ENCODE measurements around the gene PNKD. TPM values are rescaled to one million over a fixed set of nuclear protein-coding genes. Genes with fewer than 3 reads are reported as not detected.

Gene PNKD
- total RNA-seq, 4 donors from 2014 or later = 20.1 to 35.8 (median 31.9) TPM

DNA sequence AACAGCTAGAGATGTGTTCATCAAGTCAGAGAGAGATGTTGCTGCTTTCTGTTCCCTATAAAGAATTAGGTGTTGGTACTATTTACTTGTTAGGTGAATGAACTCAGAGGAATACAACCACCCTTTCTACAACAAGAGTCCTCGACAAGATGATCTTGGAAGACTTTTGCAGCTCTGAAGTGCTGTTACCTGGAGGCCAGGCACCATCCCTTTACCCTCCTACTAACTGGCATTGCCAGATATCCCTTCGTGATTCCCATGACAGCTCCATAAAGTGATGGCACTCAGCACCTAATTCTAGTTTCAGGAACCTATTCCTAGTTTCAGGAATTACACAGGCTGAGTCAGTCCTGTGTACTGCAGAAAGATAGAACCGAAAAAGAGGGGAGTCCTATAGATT is 43.4 kb upstream of the PNKD start:
- no peak overlapping the region for H3K27ac ChIP-seq
- DNase-seq = no peak
- no peak overlapping the region for H3K4me3 ChIP-seq
- H3K27me3 ChIP-seq = no peaks in the 10 kb centered on the region
- peaks cover 2 to 59% of the 10 kb centered on the region in 2 donors for H3K36me3 ChIP-seq
- intact Hi-C loops (cut with DNase I; ENCODE audit: low total_unique reads) (no loop called here), in situ Hi-C loops (cut with MboI; ENCODE audit: low sequenced_read_pairs in 4 of 4) (no loop called here)
- ATAC-seq = no peak
- peaks cover 42 to 50% of the 10 kb centered on the region in 2 donors for H3K4me1 ChIP-seq
- H3K9me3 ChIP-seq = no peaks in the 10 kb centered on the region
- no peak for TF ChIP-seq CTCF (IDR thresholded peaks at IDR 0.05 in 4 of 5, conservative IDR thresholded peaks at IDR 0.05 in 1 of 5)
- no peak for TF ChIP-seq POLR2A (IDR thresholded peaks at IDR 0.05)

DNA sequence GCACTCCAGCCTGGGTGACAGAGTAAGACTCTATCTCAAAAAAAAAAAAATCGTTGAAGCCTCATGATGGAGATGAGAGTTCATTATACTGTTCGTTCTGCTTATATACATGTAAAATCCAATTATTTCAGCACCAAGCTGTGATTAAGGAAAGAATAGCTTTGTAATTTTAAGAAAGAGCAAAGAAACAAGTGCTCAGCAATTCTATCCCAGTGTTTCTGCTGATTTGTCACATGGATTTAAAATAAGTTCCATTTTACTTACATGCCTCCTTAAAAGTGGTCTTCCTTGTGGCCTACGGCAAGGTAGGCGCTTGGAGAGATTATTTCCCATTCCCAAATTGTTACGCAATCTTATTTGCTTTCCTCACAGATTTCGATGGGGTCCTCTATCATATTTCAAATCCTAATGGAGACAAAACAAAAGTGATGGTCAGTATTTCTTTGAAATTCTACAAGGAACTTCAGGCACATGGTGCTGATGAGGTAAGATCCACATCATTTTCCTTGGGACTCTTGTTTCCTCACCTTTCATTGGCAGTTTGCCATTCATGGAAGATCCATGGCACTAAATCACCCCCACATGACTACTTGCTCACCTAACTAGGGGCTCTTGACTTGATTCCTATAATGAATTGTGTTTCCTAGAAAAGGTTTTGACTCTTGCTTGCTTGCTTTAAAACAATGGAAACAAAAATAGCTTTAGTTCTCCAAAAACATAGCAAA is 41.8 kb upstream of the PNKD start:
- peaks cover 2 to 64% of the 10 kb centered on the region in 2 donors for H3K36me3 ChIP-seq
- intact Hi-C loops (cut with DNase I; ENCODE audit: low total_unique reads) = no loop called here
- no peak for ATAC-seq

DNA sequence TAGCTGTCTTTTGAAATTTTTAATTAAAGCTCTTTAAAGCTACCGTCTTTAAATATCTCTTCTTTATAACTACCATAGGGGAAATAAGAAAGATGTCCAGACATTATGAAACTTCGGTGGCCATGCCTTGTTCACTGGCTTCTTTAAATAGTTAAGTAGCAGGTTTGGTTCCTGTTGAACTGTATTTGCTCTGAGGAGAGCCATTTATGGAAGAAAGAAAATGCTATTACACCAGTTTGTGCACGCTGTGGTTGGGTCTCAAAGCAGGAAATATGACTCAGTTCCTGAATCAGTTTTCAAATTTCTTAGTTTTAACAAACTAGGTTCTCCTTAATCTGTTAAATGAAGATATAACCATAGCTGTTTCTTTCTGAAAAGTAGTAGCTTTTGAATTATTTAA is 41.1 kb upstream of the PNKD start:
- intact Hi-C loops (cut with DNase I; ENCODE audit: low total_unique reads) = no loop called here

More for the DNA sequence above, 41.8 kb upstream of the PNKD start:
- Histone ChIP-seq H3K27me3 (no peaks in the 10 kb centered on the region), H3K4me1 (peaks cover 26 to 34% of the 10 kb centered on the region in 2 donors), H3K27ac (peak overlapping the region; percentile 39 to 48 (median 46)), H3K9me3 (no peaks in the 10 kb centered on the region), H3K4me3 (no peak overlapping the region)
- no peak for DNase-seq
- TF ChIP-seq POLR2A (IDR thresholded peaks at IDR 0.05) = no peak
- no peak for TF ChIP-seq CTCF (IDR thresholded peaks at IDR 0.05 in 4 of 5, conservative IDR thresholded peaks at IDR 0.05 in 1 of 5)
- in situ Hi-C loops (cut with MboI; ENCODE audit: low sequenced_read_pairs in 4 of 4) = no loop called here

DNA sequence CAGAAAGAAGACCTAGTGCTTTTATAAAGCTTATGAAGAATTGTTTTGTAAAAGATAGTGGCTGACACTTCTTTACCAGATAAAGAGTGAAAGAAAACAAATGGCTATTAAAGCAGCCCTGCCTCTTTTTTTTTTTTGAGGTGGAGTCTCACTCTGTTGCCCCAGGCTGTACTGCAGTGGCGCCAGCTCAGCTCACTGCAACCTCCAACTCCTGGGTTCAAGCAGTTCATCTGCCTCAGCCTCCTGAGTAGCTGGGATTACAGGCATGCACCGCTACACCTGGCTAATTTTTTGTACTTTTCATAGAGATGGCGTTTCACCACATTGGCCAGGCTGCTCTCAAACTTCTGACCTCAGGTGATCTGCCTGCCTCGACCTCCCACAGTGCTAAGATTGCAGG is 40.5 kb upstream of the PNKD start:
- peaks cover 2 to 72% of the 10 kb centered on the region in 2 donors for H3K36me3 ChIP-seq
- no peak overlapping the region for H3K4me3 ChIP-seq
- peak overlapping the region in 3 of 4 donors; percentile 39 to 48 (median 46) for H3K27ac ChIP-seq
- DNase-seq = no peak
- intact Hi-C loops (cut with DNase I; ENCODE audit: low total_unique reads) = no loop called here
- no peaks in the 10 kb centered on the region for H3K9me3 ChIP-seq
- TF ChIP-seq CTCF (IDR thresholded peaks at IDR 0.05 in 4 of 5, conservative IDR thresholded peaks at IDR 0.05 in 1 of 5) (no peak), POLR2A (IDR thresholded peaks at IDR 0.05) (no peak)
- H3K4me1 ChIP-seq = peaks cover 15 to 21% of the 10 kb centered on the region in 2 donors
- no peaks in the 10 kb centered on the region for H3K27me3 ChIP-seq
- in situ Hi-C loops (cut with MboI; ENCODE audit: low sequenced_read_pairs in 4 of 4) = no loop called here
- ATAC-seq = no peak

More for the DNA sequence above, 41.1 kb upstream of the PNKD start:
- TF ChIP-seq POLR2A (IDR thresholded peaks at IDR 0.05) (no peak), CTCF (IDR thresholded peaks at IDR 0.05 in 4 of 5, conservative IDR thresholded peaks at IDR 0.05 in 1 of 5) (no peak)
- Histone ChIP-seq H3K4me3 (no peak overlapping the region), H3K36me3 (peaks cover 2 to 68% of the 10 kb centered on the region in 2 donors), H3K9me3 (no peaks in the 10 kb centered on the region), H3K4me1 (peaks cover 19 to 27% of the 10 kb centered on the region in 2 donors), H3K27me3 (no peaks in the 10 kb centered on the region), H3K27ac (peak overlapping the region; percentile 39 to 48 (median 46))
- peak; percentile 26 to 34 for ATAC-seq
- in situ Hi-C loops (cut with MboI; ENCODE audit: low sequenced_read_pairs in 4 of 4) = no loop called here
- DNase-seq = no peak
